GM18520 (cell line): ENCODE measurements around the gene ZDHHC11.
"Not testable (repeated sequence)": the region's sequence is repeated elsewhere in the genome, so short reads cannot be mapped to it uniquely, and the experiment has no call there.

Source experiments
- ATAC-seq: cut with Tn5 transposase; IDR thresholded peaks from one replicate; pipeline ENCODE4 v1.9.1; 2021; ENCODE audit not compliant: unreplicated experiment

ZDHHC11 gene

GRCh38 chr5:845676-846601, 4.8 kb downstream of the ZDHHC11 start:
- not testable (repeated sequence) for ATAC-seq

GRCh38 chr5:845031-845675, 5.6 kb downstream of the ZDHHC11 start:
- ATAC-seq = not testable (repeated sequence)

GRCh38 chr5:844426-844825, 6.4 kb downstream of the ZDHHC11 start:
- ATAC-seq = not testable (repeated sequence)

GRCh38 chr5:843926-844325, 6.9 kb downstream of the ZDHHC11 start:
- not testable (repeated sequence) for ATAC-seq

- not testable (repeated sequence) for ATAC-seq
These were observed 7.4 kb downstream of the ZDHHC11 start for GRCh38 chr5:843371-843770.

- ATAC-seq = not testable (repeated sequence)
These were observed 8.2 kb downstream of the ZDHHC11 start for GRCh38 chr5:842402-843221.

GRCh38 chr5:841531-842401, 9.0 kb downstream of the ZDHHC11 start:
- not testable (repeated sequence) for ATAC-seq

GRCh38 chr5:840974-841435, 9.8 kb downstream of the ZDHHC11 start:
- ATAC-seq = not testable (repeated sequence)

- not testable (repeated sequence) for ATAC-seq
These were observed 10.4 kb downstream of the ZDHHC11 start for GRCh38 chr5:840118-840973.

- ATAC-seq = not testable (repeated sequence)
These were observed 12.3 kb downstream of the ZDHHC11 start for GRCh38 chr5:838431-838851.

GRCh38 chr5:837621-838121, 13.1 kb downstream of the ZDHHC11 start:
- not testable (repeated sequence) for ATAC-seq

GRCh38 chr5:835933-836612, 14.7 kb downstream of the ZDHHC11 start:
- not testable (repeated sequence) for ATAC-seq

GRCh38 chr5:834013-834412, 16.8 kb downstream of the ZDHHC11 start:
- not testable (repeated sequence) for ATAC-seq

- not testable (repeated sequence) for ATAC-seq
These were observed 22.6 kb downstream of the ZDHHC11 start for GRCh38 chr5:828194-828593.

GRCh38 chr5:825544-825943, 25.2 kb downstream of the ZDHHC11 start:
- not testable (repeated sequence) for ATAC-seq

GRCh38 chr5:821504-821903, 29.3 kb downstream of the ZDHHC11 start:
- no peak for ATAC-seq

GRCh38 chr5:820245-820644, 30.5 kb downstream of the ZDHHC11 start:
- ATAC-seq = no peak

GRCh38 chr5:819078-819477, 31.7 kb downstream of the ZDHHC11 start:
- ATAC-seq = no peak
